Measurements from ENCODE around the gene GAPVD1.

- TF ChIP-seq POLR2A (IDR thresholded peaks at IDR 0.05) (no peak), CTCF (IDR thresholded peaks at IDR 0.05) (no peak)
These were observed 59.9 kb downstream of the GAPVD1 start for GRCh38 chr9:125321496-125321895.
